Stimulated activated CD4-positive, alpha-beta T cell treated with anti-CD3 and anti-CD28 coated beads, TNF-alpha, amount 100 ng/mL, for 1 hour (primary cell): ENCODE data around the gene MUC4.

Source experiments
- DNase-seq, 3 donors: peaks; one replicate each; pipeline ENCODE4 v3.0.0-alpha.2; 2020; ENCODE audit warnings: low read depth in 3 of 3, low spot score in 1 of 3

The MUC4 gene

GRCh38 chr3:195704433-195704999, 107.2 kb downstream of the MUC4 start:
- no peak for DNase-seq

DNA sequence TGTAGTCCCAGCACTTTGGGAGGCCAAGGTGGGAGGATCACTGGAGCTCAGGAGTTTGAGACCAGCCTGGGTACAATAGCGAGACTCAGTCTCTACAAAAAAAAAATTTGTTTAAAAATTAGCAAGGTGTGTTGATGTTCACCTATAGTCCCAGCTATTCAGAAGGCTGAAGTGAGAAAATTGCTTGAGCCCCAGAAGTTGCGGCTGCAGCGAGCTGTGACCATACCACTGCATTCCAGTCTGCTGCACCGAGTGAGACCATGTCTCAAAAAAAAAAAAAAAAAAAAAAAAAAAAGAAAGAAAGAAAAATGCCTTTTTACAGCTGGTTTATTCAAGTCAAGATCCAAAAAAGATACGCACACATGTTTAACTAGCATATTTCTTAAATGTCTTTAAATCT, 108.0 kb downstream of the MUC4 start:
- no peak for DNase-seq

- no peak for DNase-seq
Observed at GRCh38 chr3:195701042-195701915, 110.5 kb downstream of the MUC4 start.

DNA sequence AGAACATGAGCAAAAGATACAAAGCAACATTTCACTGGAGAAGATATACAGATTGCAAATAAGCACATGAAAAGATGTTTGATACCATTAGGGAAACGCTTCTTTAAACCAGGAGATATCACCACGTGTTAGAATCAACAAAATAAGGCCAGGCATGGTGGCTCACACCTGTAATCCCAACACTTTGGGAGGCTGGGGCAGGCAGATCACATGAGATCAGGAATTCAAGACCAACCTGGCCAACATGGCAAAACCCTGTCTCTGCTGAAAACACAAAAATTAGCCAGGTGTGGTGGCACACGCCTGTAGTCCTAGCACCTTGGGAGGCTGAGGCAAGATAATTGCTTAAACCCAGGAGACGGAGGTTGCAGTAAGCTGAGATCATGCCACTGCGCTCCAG, 111.4 kb downstream of the MUC4 start:
- no peak for DNase-seq

GRCh38 chr3:195699860-195700259, 111.9 kb downstream of the MUC4 start:
- DNase-seq, result no peak

DNA sequence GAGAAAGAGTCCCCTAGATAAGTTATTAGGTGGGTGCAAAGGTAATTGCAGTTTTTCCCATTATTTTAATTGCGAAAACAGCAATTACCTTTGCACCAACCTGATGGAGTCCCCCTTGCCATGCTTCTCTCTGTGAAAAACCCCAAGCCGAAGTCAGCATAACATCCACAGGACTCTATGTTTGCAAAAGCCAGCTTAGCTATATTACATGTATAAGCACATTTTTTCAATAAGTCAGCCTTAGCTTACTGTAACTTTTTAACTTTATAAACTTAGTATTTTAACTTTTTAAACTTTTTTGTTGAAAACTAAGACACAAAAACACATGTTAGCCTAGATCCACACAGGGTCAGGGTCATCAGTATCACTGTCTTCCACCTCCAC, 112.3 kb downstream of the MUC4 start:
- no peak for DNase-seq

DNA sequence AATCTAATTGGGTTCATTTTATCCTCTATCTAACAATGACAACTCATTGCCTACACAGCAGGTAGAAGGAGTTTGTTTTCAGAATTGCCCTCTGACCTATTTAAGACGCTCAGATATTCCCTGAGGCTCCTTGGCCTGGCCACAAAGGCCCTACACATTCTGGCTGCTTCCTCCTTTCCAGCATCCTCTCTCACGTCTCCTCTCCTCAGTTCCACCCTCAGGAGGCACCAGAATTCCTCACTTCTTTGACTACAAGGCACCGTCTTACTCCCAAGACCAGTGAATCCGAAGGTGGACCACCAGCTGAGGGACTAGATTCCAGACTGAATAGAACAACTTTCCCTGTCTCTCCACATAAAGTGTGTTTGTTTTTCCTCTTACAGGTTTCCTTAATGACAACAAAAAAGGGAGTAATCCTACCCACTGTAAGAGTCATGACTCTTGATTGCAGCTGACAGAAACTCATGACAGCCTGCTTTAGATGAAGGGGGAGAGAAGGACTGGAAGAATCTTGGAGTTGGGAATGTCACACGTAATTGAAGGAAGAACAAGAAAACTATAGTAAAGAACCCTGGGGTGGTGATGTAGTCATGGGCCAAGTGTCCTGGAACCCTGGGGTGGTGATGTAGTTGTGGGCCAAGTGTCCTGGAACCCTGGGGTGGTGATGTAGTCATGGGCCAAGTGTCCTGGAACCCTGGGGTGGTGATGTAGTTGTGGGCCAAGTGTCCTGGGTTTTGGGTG, 112.9 kb downstream of the MUC4 start:
- no peak for DNase-seq

GRCh38 chr3:195698325-195698646, 113.4 kb downstream of the MUC4 start:
- no peak for DNase-seq

DNA sequence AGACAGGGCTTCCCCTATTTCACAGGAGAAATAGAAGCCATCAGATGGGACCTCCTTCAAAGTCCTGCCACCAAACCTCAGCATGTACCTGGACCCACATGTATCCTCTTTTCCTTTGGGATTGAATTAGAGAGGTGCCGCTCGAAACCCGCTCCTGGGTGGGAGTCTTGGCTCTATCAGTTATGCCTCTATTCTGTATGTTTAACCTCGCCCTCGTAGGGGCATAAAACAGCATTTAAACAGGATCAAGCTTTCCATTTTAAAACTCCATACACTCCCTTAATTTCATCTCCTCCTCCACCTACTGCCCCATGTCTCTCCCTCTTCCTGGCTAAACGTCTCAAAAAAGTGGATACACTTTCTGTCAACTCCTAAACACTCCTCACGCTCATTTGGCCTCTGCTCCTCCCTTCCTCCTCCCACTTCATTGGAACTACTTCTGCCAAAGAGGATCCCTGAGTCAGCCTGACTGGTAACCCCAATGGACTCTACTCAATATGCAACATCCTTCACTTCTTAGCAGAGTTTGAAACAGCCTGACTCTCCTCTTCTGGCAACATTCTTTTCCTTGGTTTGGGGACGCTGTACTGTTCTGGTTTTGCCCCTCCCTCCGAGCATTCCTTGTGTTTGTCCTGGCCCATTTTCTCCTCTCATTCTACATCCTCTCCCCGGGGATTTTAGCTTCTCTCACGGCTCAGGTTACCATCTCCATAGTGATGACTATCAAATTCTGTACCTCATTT, 114.0 kb downstream of the MUC4 start:
- no peak for DNase-seq
